Urothelium cell line (cell line): ENCODE measurements around the gene GRIP1.

Source experiments
- DNase-seq: peaks from one replicate; pipeline ENCODE4 v3.0.0; 2011; ENCODE audit warnings: low spot score, mixed read lengths
- FAIRE-seq: peaks from 2 replicates; lab custom pipeline; 2011; peaks lifted over from hg19 to GRCh38; lab: Jason Lieb, UNC

The GRIP1 gene

GRCh38 chr12:66398931-66399910, 279.7 kb downstream of the GRIP1 start:
- FAIRE-seq (no peak), DNase-seq (no peak)

- DNase-seq (no peak), FAIRE-seq (no peak)
These were observed 281.1 kb downstream of the GRIP1 start for GRCh38 chr12:66397574-66398290.

GRCh38 chr12:66393890-66394289, 285.0 kb downstream of the GRIP1 start:
- DNase-seq = no peak

DNA sequence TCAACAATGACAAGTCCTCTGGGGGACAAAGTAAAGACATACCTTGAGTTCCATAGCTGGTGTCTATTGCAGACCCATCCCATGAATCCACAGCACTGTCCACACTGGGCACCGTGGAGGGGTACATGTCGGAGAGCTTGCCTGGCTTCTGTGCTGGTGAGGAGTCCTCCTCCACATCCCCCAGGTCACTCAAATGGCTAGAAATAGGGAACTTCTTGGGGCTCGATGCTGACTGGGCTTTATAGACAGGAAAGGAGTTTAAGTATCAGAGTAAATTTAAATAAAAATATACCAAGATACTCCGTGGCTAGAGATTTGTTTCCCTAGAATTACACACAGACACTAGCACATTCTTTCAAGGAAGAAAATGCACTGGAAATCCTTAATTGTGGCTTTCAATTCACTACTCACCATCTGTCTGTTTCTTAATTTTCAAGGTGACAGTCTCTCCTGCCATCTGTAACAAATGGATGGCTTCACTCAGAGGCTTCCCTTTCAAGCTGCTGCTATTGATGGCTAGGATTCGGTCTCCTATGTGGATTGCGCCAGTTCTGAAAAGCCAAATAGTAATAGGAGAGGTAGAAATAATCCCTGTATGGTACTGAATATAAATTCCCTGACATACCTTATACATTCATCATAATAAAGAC, 286.5 kb downstream of the GRIP1 start:
- FAIRE-seq = no peak

More at GRCh38 chr12:66393890-66394289, 285.0 kb downstream of the GRIP1 start:
- FAIRE-seq = no peak

GRCh38 chr12:66388517-66388916, 290.4 kb downstream of the GRIP1 start:
- FAIRE-seq = no peak
- no peak for DNase-seq

More for the DNA sequence above, 286.5 kb downstream of the GRIP1 start:
- DNase-seq = no peak

- peak; percentile 13 for FAIRE-seq
- no peak for DNase-seq
These were observed 291.8 kb downstream of the GRIP1 start for GRCh38 chr12:66387117-66387516.

GRCh38 chr12:66380769-66381535, 297.9 kb downstream of the GRIP1 start:
- no peak for DNase-seq
- no peak for FAIRE-seq

GRCh38 chr12:66379616-66380015, 299.3 kb downstream of the GRIP1 start:
- FAIRE-seq = no peak
- no peak for DNase-seq

DNA sequence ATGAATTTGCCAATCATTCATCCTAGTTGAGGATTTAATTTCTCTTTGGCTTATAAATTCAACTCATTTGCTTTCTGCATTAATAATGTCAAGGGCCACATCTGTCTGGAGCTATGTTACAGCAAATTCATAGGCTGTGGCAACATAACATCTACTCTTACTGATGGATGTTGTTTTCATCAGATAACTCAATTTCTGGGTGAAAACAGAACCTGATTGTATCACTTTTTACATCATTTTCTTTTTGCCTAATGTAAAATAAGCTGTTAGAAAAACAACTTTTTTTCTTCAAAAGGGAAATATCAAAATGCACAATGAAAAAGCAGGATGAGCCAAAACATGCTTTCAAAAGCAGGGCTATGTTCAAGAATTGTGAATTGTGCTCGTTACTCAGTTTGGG, 303.3 kb downstream of the GRIP1 start:
- FAIRE-seq (no peak), DNase-seq (no peak)

- FAIRE-seq = no peak
- DNase-seq = no peak
These were observed 306.9 kb downstream of the GRIP1 start for GRCh38 chr12:66371982-66372381.

DNA sequence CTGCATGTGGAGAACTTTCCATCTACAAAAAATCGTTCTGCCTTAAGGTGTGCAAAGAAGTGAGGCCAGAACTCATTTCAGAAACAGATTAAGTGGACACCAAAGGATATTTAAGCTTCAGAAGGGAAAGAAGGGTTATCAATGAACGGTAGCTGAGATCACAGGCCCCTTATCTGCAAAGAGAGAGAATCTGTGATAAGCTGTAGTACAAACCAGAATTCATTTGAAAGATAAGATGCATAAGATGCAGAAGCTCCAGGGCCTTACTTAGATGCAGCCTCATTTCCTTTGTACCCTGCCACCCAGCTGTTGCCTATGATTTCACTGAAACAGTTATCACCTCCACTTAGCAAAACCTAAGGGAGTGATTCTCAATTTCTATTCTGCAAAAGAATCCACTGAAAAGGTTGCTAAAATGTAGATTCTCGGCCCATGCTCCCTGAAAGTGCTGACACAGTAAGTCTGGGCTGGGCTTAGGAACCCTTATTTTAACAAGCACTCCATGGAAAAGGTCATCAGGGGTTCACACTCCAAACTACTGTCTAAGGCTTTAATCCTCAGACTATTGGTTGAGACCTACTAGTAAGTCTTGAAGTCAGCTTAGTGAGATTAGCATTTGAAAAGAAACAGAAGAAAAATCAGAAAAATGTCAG, 311.7 kb downstream of the GRIP1 start:
- DNase-seq (no peak), FAIRE-seq (no peak)

- DNase-seq (no peak), FAIRE-seq (no peak)
These were observed 313.0 kb downstream of the GRIP1 start for GRCh38 chr12:66365718-66366490.

DNA sequence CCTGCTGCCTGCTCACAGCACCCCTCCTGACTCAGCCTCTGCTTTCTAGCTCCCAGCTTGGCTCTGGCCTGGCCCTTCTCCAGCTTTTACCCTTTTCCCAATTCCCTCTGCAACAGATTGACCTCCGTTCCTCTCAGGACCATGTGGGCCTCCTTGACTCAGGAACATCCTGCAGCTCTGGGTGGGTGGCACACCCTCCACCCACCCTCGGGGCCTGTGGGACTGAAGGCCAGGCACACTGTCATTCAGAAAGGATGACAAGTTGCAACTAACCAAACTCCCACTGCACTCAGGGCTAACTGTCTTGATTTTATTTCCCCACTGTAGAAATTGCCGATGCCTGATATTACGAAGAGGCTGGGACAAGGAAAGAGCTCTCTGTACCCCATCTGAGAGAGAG, 317.2 kb downstream of the GRIP1 start:
- DNase-seq (no peak), FAIRE-seq (no peak)

- DNase-seq (no peak), FAIRE-seq (no peak)
These were observed 319.6 kb downstream of the GRIP1 start for GRCh38 chr12:66359300-66359699.

GRCh38 chr12:66354291-66354690, 324.6 kb downstream of the GRIP1 start:
- FAIRE-seq (no peak), DNase-seq (no peak)

- FAIRE-seq = no peak
- DNase-seq = no peak
These were observed 326.0 kb downstream of the GRIP1 start for GRCh38 chr12:66352899-66353298.

- FAIRE-seq = no peak
- DNase-seq = peak; percentile 23
These were observed 326.7 kb downstream of the GRIP1 start for GRCh38 chr12:66352197-66352596.

DNA sequence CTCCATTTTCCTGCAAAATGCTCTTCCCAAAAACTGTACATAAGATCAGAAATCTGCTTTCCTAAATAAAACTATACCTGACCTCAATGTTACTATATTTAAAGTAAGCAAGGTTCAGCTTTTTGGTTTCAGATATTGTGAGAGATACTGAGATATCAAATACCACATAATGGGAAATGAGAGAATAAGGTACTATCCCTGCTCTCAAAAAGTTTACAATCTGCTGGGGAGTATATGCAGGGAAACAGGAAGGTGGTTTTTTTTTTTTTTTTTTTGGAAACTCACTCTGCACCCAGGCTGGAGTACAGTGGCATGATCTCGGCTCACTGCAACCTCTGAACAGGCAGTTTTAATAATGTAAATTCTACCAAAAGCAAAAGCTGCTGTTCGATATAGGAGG, 327.6 kb downstream of the GRIP1 start:
- DNase-seq (no peak), FAIRE-seq (no peak)

GRCh38 chr12:66345956-66346355, 332.9 kb downstream of the GRIP1 start:
- DNase-seq (no peak), FAIRE-seq (no peak)
